Measurements from ENCODE around the gene GAREM1. TPM values are rescaled to one million over a fixed set of nuclear protein-coding genes. Genes with fewer than 3 reads are reported as not detected.

The GAREM1 gene
- total and polyA plus RNA-seq, 4 donors = 1.5 to 7.5 (median 2.0) TPM

- Histone ChIP-seq H3K4me3 (ENCODE audit: low read depth in 1 of 3, low read length in 3 of 3) (no peak overlapping the region), H3K27ac (ENCODE audit: low read depth in 1 of 2, low read length in 2 of 2) (no peak overlapping the region), H3K9me3 (ENCODE audit: control insufficient read depth in 4 of 4, low read length in 3 of 4) (no peaks in the 10 kb centered on the region), H3K9ac (ENCODE audit: low read depth in 1 of 2, low read length in 2 of 2) (no peak overlapping the region), H3K4me1 (ENCODE audit: control insufficient read depth in 4 of 4, insufficient read depth in 4 of 4, low read length in 3 of 4) (no peaks in the 10 kb centered on the region), H3K36me3 (ENCODE audit: control insufficient read depth in 4 of 4, insufficient read depth in 3 of 4, low read depth in 1 of 4, low read length in 3 of 4) (no peaks in the 10 kb centered on the region), H3K27me3 (ENCODE audit: control insufficient read depth in 4 of 4, insufficient read depth in 4 of 4, low read length in 3 of 4) (no peaks in the 10 kb centered on the region)
- no peak for TF ChIP-seq RAD21 (IDR thresholded peaks at IDR 0.05)
- no peak for TF ChIP-seq NR2F2 (IDR thresholded peaks at IDR 0.05)
- no peak for TF ChIP-seq HNF4G (IDR thresholded peaks at IDR 0.05)
- TF ChIP-seq GABPA (IDR thresholded peaks at IDR 0.05 in 1 of 2, conservative IDR thresholded peaks at IDR 0.05 in 1 of 2) = no peak
- TF ChIP-seq, protein P1, sequence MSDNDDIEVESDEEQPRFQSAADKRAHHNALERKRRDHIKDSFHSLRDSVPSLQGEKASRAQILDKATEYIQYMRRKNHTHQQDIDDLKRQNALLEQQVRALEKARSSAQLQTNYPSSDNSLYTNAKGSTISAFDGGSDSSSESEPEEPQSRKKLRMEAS (IDR thresholded peaks at IDR 0.05) = no peak
- TF ChIP-seq ATF3 (IDR thresholded peaks at IDR 0.05) = no peak
- TF ChIP-seq RXRA (IDR thresholded peaks at IDR 0.05) = no peak
- no peak for TF ChIP-seq JUND (IDR thresholded peaks at IDR 0.05)
- TF ChIP-seq TAF1 (conservative IDR thresholded peaks at IDR 0.05) = no peak
- TF ChIP-seq YY1 (IDR thresholded peaks at IDR 0.05) = no peak
- TF ChIP-seq EGR1 (IDR thresholded peaks at IDR 0.05; ENCODE audit: low read depth in 2 of 2) = no peak
- no peak for TF ChIP-seq FOXA2 (IDR thresholded peaks at IDR 0.05)
- TF ChIP-seq, protein P2, sequence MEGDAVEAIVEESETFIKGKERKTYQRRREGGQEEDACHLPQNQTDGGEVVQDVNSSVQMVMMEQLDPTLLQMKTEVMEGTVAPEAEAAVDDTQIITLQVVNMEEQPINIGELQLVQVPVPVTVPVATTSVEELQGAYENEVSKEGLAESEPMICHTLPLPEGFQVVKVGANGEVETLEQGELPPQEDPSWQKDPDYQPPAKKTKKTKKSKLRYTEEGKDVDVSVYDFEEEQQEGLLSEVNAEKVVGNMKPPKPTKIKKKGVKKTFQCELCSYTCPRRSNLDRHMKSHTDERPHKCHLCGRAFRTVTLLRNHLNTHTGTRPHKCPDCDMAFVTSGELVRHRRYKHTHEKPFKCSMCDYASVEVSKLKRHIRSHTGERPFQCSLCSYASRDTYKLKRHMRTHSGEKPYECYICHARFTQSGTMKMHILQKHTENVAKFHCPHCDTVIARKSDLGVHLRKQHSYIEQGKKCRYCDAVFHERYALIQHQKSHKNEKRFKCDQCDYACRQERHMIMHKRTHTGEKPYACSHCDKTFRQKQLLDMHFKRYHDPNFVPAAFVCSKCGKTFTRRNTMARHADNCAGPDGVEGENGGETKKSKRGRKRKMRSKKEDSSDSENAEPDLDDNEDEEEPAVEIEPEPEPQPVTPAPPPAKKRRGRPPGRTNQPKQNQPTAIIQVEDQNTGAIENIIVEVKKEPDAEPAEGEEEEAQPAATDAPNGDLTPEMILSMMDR (IDR thresholded peaks at IDR 0.05; ENCODE audit: low read depth, low read length, missing input control) = no peak
- no peak for TF ChIP-seq FOXA1 (IDR thresholded peaks at IDR 0.05)
- TF ChIP-seq SP1 (IDR thresholded peaks at IDR 0.05) = no peak
- TF ChIP-seq ZBTB33 (IDR thresholded peaks at IDR 0.05) = no peak
- TF ChIP-seq HNF4A (conservative IDR thresholded peaks at IDR 0.05) = no peak
- no peak for TF ChIP-seq REST (IDR thresholded peaks at IDR 0.05)
- no peak for DNase-seq (ENCODE audit: low spot score)
- 81% methylated on average over 8 of the region's 8 CpGs for WGBS
Measured at GRCh38 chr18:32252141-32252860, 218.4 kb downstream of the GAREM1 start.
